ENCODE data around the gene TTC24.
"Not testable (repeated sequence)": the region's sequence is repeated elsewhere in the genome, so short reads cannot be mapped to it uniquely, and the experiment has no call there.

TTC24 gene

GRCh38 chr1:156579472-156579871 is at the start of gene TTC24:
Gene TTC24 (plus strand): TSS chr1:156579723. CDS start chr1:156581365, 1,642 bp downstream.
- FAIRE-seq: no peak

GRCh38 chr1:156530006-156530405 is 49.5 kb upstream of the TTC24 start:
- no peak for FAIRE-seq

GRCh38 chr1:156532374-156532773 is 47.1 kb upstream of the TTC24 start:
- FAIRE-seq: no peak

- no peak for FAIRE-seq
These were observed 45.8 kb upstream of the TTC24 start for GRCh38 chr1:156533568-156534220.

- FAIRE-seq: no peak
These were observed 45.0 kb upstream of the TTC24 start for GRCh38 chr1:156534424-156535060.

GRCh38 chr1:156537027-156537426 is 42.5 kb upstream of the TTC24 start:
- no peak for FAIRE-seq

- no peak for FAIRE-seq
These were observed 40.6 kb upstream of the TTC24 start for GRCh38 chr1:156538711-156539440.

GRCh38 chr1:156539818-156540355 is 39.6 kb upstream of the TTC24 start:
- no peak for FAIRE-seq

GRCh38 chr1:156540955-156541354 is 38.6 kb upstream of the TTC24 start:
- no peak for FAIRE-seq

- no peak for FAIRE-seq
These were observed 36.5 kb upstream of the TTC24 start for GRCh38 chr1:156543066-156543465.

- FAIRE-seq: no peak
These were observed 34.9 kb upstream of the TTC24 start for GRCh38 chr1:156544592-156545102.

- no peak for FAIRE-seq
These were observed 33.3 kb upstream of the TTC24 start for GRCh38 chr1:156546267-156546666.

- FAIRE-seq: no peak
These were observed 32.1 kb upstream of the TTC24 start for GRCh38 chr1:156547434-156547833.

GRCh38 chr1:156547982-156548381 is 31.5 kb upstream of the TTC24 start:
- FAIRE-seq: no peak

GRCh38 chr1:156549390-156549789 is 30.1 kb upstream of the TTC24 start:
- FAIRE-seq: no peak

GRCh38 chr1:156549831-156550230 is 29.7 kb upstream of the TTC24 start:
- no peak for FAIRE-seq

- no peak for FAIRE-seq
These were observed 29.2 kb upstream of the TTC24 start for GRCh38 chr1:156550346-156550745.

GRCh38 chr1:156551066-156551643 is 28.4 kb upstream of the TTC24 start:
- FAIRE-seq: no peak

GRCh38 chr1:156551869-156552268 is 27.7 kb upstream of the TTC24 start:
- no peak for FAIRE-seq

- no peak for FAIRE-seq
These were observed 27.0 kb upstream of the TTC24 start for GRCh38 chr1:156552518-156552917.

- not testable (repeated sequence) for FAIRE-seq
These were observed 26.6 kb upstream of the TTC24 start for GRCh38 chr1:156552937-156553336.

- no peak for FAIRE-seq
These were observed 25.6 kb upstream of the TTC24 start for GRCh38 chr1:156553860-156554485.

- no peak for FAIRE-seq
These were observed 24.6 kb upstream of the TTC24 start for GRCh38 chr1:156554971-156555370.

Data from A204.1 (cell line).